Left kidney (tissue), 2 donors: ENCODE measurements around the gene MSI2. TPM values are rescaled to one million over a fixed set of nuclear protein-coding genes. Genes with fewer than 3 reads are reported as not detected.

Source experiments
- DNase-seq: peaks from one replicate; pipeline ENCODE4 v3.0.0-alpha.2; 2013
- polyA plus RNA-seq: library from polyadenylated mRNA; unstranded; fragments of 120-200 nt; gene quantifications from one replicate; pipeline ENCODE4 v1.2.1, GENCODE V29; 2013; ENCODE audit not compliant: insufficient read length

MSI2 gene
- polyA plus RNA-seq, 1 donor = 106 TPM

DNA sequence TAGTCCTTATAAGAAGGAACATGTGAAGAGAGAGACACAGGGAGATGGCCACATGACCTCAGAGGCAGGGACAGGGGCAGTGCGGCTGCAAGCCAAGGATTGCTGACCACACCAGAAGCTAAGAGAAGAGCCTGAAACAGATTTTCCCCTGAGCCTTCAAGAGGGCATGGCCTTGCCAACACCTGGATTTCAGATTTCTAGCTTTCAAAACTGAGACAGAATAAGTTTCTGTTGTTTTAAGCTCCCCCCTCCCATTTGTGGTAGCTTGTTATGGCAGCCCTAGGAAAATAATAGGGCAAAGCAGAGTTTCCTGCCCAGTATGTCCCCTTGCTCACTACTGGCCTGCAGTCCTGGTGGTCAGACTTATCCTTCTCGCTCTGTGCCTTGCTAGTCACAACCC lies 284.3 kb downstream of the MSI2 start:
- DNase-seq = no peak

DNA sequence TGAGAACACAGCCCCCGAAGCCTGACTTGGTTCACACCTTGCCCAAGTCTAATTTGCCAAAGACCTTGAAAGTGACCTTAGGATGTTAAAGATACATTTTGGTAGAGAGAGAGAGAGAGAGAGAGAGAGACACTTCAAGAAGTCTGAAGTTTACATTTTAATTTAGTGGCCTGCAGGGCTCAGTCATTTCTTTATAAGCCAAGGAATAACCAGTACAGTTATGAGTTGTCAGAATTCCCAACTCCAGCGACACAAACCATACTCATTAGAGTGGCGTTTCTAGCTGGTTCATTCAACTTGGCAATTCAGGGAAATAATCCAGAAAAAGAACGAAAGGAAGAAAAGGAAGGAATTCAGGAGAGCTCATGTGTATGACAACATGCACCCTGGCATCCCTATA lies 284.7 kb downstream of the MSI2 start:
- no peak for DNase-seq

GRCh38 chr17:57541472-57542394 lies 285.4 kb downstream of the MSI2 start:
- no peak for DNase-seq

- no peak for DNase-seq
Observed at GRCh38 chr17:57542510-57542909, 286.2 kb downstream of the MSI2 start.

DNA sequence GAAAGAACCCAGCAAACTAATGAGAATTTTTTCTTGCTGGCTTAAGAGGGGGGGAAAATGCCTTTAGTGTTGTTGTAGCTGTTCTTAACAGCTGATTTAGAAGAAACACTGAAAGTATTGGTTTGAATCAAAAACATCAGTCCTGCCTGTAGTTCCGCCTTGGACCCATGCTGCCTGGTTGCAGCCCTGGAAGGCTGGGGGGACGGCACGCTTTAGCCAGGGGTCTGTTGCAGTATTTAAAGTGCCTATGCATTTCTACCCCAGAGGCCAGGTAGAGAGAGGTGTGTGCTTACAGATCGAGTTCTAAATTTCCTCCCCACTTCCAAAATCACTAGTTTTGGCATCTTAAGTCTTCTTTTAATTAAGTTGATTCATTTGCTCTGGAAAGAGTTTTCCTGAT lies 286.9 kb downstream of the MSI2 start:
- no peak for DNase-seq

GRCh38 chr17:57544401-57544800 lies 288.1 kb downstream of the MSI2 start:
- DNase-seq = no peak

DNA sequence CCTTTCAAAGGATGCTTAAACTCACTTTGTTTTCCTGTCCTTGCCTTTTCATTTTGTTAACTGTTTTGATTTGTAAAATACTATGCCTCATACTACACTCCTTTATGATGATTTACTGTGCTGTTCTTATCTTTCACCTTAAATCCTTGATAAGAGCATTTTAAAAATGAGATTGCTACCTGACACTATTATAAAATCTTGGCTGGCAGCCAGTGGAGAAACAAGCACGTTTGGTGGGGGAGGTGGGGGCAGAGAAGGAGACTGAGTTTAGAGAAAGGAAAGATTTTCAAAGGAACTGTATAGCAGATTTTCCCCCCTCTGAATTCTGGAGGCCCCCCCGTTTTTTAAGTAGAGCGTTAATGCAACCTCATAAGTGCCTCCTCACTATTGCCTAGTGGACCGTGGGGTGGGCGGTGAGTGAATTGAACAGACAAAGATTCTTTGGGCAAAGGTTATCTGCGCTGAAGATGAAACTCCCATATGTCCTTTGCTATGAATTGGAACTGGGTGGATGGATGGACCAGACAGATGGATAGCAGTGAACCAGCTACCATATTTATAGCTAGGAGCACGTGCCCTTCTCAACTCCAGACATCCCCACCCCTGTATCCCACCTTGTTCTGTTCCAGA lies 288.6 kb downstream of the MSI2 start:
- DNase-seq = no peak

DNA sequence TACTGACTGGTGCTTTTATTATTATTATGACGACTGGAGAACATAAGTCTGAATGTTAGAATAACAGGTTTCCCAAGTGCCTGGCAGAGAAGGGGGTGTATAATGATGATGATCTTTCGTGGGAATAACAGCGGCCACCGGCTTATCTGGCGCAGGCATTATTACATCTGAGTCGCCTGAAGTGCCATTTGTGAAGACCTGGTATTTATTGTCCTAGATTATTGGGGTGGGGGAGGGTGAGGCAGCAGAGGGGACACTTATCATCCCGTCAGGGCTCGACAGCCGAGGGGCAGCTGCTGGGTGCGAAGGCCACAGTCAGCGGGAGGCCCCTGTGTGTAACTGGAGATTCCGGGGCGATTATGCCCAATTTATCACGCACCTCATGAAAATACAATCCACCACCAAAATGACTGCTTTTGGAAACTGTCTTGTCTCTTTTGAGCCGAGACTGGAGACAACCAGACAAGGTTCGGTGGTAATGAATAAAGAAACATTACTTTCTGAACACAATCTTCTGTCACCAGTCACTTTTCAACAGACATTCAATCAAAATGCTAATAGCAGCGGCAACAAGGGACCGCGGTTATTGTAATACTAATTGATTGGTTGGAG lies 289.5 kb downstream of the MSI2 start:
- no peak for DNase-seq

GRCh38 chr17:57548421-57549410 lies 292.4 kb downstream of the MSI2 start:
- peak; percentile 85 for DNase-seq

DNA sequence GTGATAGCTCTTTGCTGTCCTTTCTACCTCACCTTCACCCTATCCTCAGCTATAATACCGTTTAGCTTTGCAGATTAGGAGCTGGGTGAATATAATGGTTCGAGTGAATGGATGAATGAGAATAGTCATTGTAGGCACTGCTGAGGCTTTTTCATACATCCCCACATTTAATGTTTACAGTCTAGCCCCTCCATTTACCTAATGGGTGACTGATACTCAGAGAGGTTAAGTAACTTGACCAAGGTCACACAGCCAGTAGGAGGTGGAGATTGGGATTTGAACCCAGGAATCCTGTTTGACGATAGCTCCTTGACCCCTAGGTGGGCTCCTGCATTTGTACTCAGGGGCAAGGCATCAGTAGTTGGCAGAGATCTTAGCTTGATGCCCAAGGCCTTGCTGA lies 293.1 kb downstream of the MSI2 start:
- no peak for DNase-seq

GRCh38 chr17:57550016-57550415 lies 293.7 kb downstream of the MSI2 start:
- no peak for DNase-seq

GRCh38 chr17:57550668-57551315 lies 294.5 kb downstream of the MSI2 start:
- no peak for DNase-seq

DNA sequence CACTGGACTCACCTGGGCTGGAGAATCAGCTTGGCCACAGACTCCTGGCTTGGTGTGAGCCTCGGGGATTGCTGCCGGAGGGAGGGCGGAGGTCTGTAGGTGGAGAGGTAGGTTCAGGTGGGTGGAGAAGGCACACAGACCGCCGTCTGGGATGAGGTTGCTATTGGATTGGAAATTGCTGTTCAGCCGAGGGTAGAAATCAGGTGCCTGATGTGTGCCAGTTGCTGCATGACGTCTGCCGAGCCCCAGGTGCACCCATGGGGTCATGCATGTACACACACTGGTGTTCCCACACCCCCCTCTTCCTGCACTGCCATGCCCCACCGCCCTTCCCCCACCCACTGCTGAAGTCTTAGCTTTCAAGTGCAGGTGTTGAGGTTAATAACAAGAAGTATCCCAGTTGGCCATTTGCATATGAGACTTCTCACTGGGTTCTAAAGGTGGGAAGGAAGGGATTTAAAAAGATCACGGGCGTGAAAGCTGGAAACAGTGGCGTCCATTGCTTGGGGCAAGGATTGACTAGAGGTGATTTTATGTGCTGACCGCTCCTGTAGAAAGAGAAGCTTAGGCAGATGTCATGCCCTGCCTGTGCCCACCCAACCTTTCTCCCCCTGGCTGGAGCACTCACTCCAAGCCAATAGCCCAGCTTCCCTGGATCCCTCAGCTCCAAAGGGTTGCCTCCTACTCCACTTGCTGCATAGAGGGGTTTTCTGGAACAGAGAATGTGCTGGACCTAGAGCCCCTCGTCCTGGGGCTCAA lies 295.2 kb downstream of the MSI2 start:
- no peak for DNase-seq

DNA sequence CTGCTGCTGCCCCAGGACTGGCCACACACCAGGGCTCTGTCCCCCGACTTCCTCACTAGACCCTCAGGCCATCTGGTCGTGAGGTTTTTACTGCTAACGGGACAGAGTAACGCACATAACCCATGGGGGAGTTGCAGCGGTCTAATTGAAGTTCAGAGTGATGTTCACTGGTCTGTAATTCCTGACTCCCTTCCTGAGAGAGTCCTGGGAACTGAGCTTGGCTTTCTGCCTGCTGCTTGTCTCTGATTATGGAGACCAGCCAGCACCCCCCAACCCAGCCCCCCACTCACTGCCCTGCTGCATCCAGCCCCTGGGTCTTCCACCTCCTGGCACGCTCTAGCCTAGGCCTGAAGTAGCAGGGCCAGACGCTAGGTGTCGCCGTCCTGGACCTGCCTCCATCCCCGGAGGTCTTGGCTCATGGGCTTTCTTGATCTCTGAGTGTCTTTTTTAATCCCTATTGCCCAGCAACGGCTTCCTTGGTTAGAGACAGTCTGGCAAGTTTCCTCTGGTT lies 295.8 kb downstream of the MSI2 start:
- no peak for DNase-seq

DNA sequence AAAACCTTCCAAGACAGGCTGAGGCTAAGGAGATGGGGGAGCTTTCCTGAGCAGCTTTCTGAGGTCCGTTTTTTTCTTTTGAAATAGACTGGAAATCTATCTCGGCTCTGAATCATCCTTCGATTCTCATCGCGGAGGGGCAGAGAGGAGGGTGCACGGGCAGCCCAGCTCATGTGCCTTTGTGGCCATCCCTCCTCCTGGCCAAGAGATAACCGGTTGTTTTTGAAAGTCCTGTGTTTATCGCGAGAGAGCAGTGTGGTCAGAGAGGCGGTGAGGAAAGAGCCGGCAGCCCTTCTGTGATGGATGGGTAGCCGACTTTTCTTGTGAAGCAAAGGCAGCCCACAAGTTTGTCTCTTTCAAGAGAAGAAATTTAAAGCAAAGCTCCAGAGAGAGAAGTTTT lies 297.2 kb downstream of the MSI2 start:
- no peak for DNase-seq

DNA sequence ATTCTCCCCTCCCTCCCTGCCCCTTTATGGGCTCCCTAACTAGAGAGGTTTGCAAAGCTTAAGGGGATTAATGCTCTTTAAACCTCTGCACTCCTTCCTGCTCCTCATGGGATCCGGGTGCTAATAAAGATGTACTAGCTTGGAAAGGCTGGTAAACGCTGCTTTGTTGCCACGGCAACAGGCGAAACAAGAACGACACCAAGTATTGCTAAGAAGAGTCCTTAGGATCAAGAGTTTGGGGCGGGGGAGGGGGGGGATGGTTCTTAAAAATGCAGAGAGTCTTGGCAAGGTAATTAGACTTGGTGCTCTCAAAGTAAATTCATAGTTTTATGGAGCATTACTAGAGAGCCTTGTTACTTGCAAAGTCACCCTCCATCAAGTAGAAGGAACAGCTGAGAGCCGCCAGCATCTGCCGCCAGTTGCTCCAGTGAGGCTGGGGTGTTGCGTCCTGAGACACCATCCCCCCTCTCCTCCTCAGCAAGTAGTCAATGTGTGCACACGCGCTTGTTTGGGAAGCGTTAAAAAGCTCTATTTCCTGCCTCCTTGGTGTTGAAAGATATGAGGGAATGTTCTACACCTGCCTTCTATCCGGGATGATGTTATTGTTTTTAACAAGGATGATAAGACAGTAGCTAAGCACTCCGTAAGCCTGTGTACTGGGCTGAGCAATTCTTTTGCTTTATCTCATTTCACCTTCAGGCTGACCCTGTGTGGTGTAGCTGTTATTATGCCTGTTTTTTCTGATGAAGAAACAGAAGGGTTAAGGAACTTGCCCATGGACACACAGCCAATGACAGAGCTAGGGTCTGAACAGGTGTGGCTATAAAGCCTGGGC lies 297.9 kb downstream of the MSI2 start:
- DNase-seq = peak; percentile 77

DNA sequence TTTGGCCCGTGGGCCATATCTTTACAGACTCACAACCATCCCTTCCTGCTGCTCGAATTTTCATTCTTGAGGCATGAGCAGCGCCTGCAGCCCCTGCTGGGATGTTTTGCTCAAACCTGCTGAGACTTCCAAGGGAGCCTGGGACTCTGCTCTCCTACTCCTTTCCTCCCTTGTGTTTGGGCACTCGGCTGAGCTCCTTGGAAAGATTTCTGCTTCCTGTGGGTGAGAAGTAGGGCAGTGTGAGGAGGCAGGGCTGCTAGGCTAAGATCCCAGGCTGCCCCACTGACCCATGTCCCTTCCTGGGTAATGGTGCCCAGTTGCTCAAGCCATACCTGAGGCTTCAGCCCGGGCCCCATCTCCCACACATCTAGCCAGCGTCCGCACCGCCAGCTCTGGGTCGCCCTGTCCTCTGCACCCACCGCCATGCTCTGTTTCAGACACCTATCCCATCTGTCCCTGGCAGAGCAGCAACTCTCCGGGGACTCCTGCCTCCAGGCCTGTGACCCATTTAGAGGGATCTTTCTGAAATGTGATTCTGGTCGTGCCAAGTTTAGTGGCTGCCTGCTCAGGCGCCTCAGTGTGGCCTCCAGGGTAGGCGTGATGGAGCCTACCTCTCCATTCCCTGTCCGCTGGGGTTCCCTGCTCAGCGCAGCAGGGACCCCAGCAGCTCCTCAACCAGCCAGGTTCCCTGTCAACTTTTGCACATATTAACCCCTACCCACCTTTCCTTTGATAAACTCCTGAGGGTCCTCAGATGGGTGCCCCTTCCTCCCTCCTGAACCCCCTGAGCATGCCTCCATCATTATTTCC lies 298.7 kb downstream of the MSI2 start:
- DNase-seq = no peak

GRCh38 chr17:57555636-57556175 lies 299.4 kb downstream of the MSI2 start:
- no peak for DNase-seq
